ENCODE data around the gene CDK5RAP1. TPM values are rescaled to one million over a fixed set of nuclear protein-coding genes. Genes with fewer than 3 reads are reported as not detected.

Gene CDK5RAP1
- total RNA-seq, 2 donors from 2014 or later, result 45.2 to 59.7 TPM

DNA sequence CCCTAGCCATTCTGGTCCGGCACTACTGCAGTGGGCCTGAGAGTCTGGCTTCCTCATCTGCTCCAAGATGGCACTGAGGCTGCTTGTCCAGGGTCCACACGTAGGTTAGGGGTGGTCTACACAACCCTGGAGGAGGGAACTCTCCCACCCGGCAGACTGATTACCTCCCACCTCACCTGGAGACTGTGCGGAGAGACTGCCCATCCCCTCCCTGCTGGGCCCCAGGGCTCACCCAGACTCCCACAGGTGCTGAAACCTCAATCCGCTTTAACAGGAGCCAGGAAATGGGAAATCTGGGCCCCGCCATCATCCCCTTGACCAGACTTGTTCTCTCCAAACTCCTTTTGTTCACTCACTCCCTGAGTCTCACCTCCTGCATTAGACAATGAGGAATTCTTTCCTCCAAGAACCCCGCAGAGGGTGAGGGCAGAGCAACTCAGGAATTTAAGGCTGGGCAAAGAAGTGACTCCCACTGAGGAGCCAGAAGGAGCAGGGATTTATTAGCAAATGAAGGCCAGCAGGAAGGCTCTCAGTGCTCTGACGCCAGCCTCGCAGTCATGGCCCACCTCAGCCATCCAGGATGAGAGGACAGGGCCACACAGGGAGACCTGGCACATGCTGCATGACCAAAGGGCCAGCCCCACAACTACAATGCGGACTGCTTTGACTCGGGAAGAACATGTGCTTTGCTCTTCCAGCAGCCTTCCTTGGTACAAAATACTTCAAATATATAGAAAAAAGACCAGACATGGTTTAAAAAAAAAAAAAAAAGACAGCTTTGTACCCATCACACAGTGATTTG is 53.0 kb downstream of the CDK5RAP1 start:
- peak overlapping the region; percentile 60 for H3K27ac Mint-ChIP-seq
- Histone ChIP-seq H3K4me3 (ENCODE audit: low read length) (no peak overlapping the region), H3K27ac (ENCODE audit: low read depth, low read length) (no peak overlapping the region), H3K9ac (ENCODE audit: extremely low read depth, low read length, poor library complexity, severe bottlenecking) (no peak overlapping the region), H3K36me3 (ENCODE audit: control insufficient read depth, insufficient read depth, low read length) (no peaks in the 10 kb centered on the region), H3K4me1 (ENCODE audit: control insufficient read depth, insufficient read depth, low read length) (no peaks in the 10 kb centered on the region), H3K9me3 (ENCODE audit: control insufficient read depth, low read length) (no peaks in the 10 kb centered on the region), H3K27me3 (ENCODE audit: control insufficient read depth, insufficient read depth, low read length, poor library complexity, severe bottlenecking) (no peaks in the 10 kb centered on the region)
- no peak overlapping the region for H3K4me3 Mint-ChIP-seq
- peaks cover 17% of the 10 kb centered on the region for H3K4me1 Mint-ChIP-seq
- H3K9me3 Mint-ChIP-seq, result no peaks in the 10 kb centered on the region
- peak; percentile 58 for DNase-seq
- TF ChIP-seq, protein P1, sequence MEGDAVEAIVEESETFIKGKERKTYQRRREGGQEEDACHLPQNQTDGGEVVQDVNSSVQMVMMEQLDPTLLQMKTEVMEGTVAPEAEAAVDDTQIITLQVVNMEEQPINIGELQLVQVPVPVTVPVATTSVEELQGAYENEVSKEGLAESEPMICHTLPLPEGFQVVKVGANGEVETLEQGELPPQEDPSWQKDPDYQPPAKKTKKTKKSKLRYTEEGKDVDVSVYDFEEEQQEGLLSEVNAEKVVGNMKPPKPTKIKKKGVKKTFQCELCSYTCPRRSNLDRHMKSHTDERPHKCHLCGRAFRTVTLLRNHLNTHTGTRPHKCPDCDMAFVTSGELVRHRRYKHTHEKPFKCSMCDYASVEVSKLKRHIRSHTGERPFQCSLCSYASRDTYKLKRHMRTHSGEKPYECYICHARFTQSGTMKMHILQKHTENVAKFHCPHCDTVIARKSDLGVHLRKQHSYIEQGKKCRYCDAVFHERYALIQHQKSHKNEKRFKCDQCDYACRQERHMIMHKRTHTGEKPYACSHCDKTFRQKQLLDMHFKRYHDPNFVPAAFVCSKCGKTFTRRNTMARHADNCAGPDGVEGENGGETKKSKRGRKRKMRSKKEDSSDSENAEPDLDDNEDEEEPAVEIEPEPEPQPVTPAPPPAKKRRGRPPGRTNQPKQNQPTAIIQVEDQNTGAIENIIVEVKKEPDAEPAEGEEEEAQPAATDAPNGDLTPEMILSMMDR (conservative IDR thresholded peaks at IDR 0.05), result no peak
- WGBS, 2 experiments (ENCODE audit: insufficient coverage in 1 of 2, insufficient read length in 1 of 2), result 74 to 82% methylated on average over 3 to 11 of the region's 11 CpGs
- H3K36me3 Mint-ChIP-seq (ENCODE audit: low read depth), result peaks cover 27% of the 10 kb centered on the region
- no peaks in the 10 kb centered on the region for H3K27me3 Mint-ChIP-seq (ENCODE audit: insufficient read depth)

DNA sequence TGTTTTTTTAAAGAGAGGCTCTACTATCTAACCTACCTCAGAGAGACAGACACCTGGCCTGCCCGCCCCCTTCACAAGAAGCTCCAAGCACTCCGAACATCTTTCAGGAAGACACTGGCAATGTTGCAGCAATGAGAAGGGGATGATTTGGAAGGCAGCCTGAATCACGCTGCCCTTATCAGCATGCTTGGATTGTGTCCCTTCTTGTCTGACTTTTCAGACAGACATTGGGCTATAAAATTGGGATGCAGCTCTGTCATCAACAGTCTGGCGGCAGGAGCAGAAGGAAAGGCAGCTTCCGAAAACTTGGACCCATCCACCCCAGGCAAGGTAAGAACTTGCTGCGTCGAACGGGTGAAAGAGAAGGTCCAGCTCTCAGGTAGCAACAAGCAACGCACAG is 56.0 kb downstream of the CDK5RAP1 start:
- Mint-ChIP-seq H3K27me3 (ENCODE audit: insufficient read depth) (no peaks in the 10 kb centered on the region), H3K4me3 (no peak overlapping the region), H3K27ac (no peak overlapping the region), H3K36me3 (ENCODE audit: low read depth) (peaks cover 10% of the 10 kb centered on the region), H3K4me1 (peaks cover 10% of the 10 kb centered on the region), H3K9me3 (no peaks in the 10 kb centered on the region)
- no peak overlapping the region for H3K9ac ChIP-seq (ENCODE audit: extremely low read depth, low read length, poor library complexity, severe bottlenecking)
- WGBS, 2 experiments (ENCODE audit: insufficient coverage in 1 of 2, insufficient read length in 1 of 2), result 93 to 94% methylated on average over 8 to 9 of the region's 9 CpGs
- H3K4me3 ChIP-seq (ENCODE audit: low read length), result no peak overlapping the region
- no peak overlapping the region for H3K27ac ChIP-seq (ENCODE audit: low read depth, low read length)
- no peaks in the 10 kb centered on the region for H3K4me1 ChIP-seq (ENCODE audit: control insufficient read depth, insufficient read depth, low read length)
- TF ChIP-seq, protein P1 (conservative IDR thresholded peaks at IDR 0.05), result no peak
- no peaks in the 10 kb centered on the region for H3K36me3 ChIP-seq (ENCODE audit: control insufficient read depth, insufficient read depth, low read length)
- DNase-seq, result no peak
- H3K27me3 ChIP-seq (ENCODE audit: control insufficient read depth, insufficient read depth, low read length, poor library complexity, severe bottlenecking), result no peaks in the 10 kb centered on the region
- H3K9me3 ChIP-seq (ENCODE audit: control insufficient read depth, low read length), result no peaks in the 10 kb centered on the region

DNA sequence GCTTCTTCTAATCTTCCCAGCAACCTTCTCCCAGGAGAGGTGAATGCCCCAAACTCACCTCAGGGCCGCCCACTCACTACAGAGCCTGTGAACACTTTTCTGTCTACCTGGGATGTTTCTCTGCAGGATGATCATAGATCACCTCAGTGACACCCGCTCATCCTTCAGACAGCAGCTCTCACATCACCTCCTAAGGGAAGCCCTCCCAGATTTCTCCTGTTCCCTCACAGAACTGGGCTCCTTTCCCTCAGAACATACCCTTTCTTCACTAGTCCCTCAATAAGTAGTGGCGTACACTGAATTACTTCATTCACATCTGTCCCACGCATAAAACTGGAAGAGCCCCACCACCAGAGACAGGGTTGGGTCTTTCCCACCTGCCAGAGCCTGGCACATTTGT is 57.8 kb downstream of the CDK5RAP1 start:
- no peak overlapping the region for H3K27ac Mint-ChIP-seq
- TF ChIP-seq, protein P1 (conservative IDR thresholded peaks at IDR 0.05), result no peak
- 91 to 100% methylated on average over 4 of the region's 4 CpGs for WGBS, 2 experiments (ENCODE audit: insufficient coverage in 1 of 2, insufficient read length in 1 of 2)

More for the DNA sequence above, 57.8 kb downstream of the CDK5RAP1 start:
- DNase-seq, result no peak
- H3K36me3 ChIP-seq (ENCODE audit: control insufficient read depth, insufficient read depth, low read length), result no peaks in the 10 kb centered on the region
- peaks cover 3% of the 10 kb centered on the region for H3K36me3 Mint-ChIP-seq (ENCODE audit: low read depth)
- H3K27me3 ChIP-seq (ENCODE audit: control insufficient read depth, insufficient read depth, low read length, poor library complexity, severe bottlenecking), result no peaks in the 10 kb centered on the region
- no peaks in the 10 kb centered on the region for H3K27me3 Mint-ChIP-seq (ENCODE audit: insufficient read depth)
- H3K27ac ChIP-seq (ENCODE audit: low read depth, low read length), result no peak overlapping the region
- H3K9me3 Mint-ChIP-seq, result no peaks in the 10 kb centered on the region
- H3K9me3 ChIP-seq (ENCODE audit: control insufficient read depth, low read length), result no peaks in the 10 kb centered on the region
- no peaks in the 10 kb centered on the region for H3K4me1 ChIP-seq (ENCODE audit: control insufficient read depth, insufficient read depth, low read length)
- H3K9ac ChIP-seq (ENCODE audit: extremely low read depth, low read length, poor library complexity, severe bottlenecking), result no peak overlapping the region
- H3K4me3 Mint-ChIP-seq, result no peak overlapping the region
- H3K4me1 Mint-ChIP-seq, result peaks cover 14% of the 10 kb centered on the region
- no peak overlapping the region for H3K4me3 ChIP-seq (ENCODE audit: low read length)
